ENCODE results near the gene MLH3. TPM values are rescaled to one million over a fixed set of nuclear protein-coding genes. Genes with fewer than 3 reads are reported as not detected.
A peak's percentile ranks its signal among the peaks of the same experiment; 100 is the strongest.

Gene MLH3
- total RNA-seq, 2 donors from 2014 or later, result 16.1 to 19.1 TPM

DNA sequence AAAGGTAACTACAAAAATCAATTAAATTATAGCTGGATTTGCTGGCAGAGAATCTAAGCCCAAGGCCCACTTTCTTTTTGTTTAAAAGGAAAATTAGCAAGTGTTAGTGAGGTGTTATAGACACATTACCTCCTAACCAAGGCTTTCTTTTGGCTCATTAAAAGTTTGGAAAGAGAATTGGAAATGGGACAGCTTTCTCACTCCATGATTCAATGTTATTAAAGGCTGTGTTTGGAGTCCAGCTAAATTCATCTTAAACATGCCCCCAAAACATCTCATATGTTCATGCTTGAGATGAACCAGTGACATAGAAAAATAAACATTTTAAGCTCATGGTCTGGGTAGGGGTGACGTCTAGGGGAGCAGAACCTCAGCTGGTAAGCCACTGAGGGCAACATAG lies 82.5 kb downstream of the MLH3 start:
- TF ChIP-seq, protein P1, sequence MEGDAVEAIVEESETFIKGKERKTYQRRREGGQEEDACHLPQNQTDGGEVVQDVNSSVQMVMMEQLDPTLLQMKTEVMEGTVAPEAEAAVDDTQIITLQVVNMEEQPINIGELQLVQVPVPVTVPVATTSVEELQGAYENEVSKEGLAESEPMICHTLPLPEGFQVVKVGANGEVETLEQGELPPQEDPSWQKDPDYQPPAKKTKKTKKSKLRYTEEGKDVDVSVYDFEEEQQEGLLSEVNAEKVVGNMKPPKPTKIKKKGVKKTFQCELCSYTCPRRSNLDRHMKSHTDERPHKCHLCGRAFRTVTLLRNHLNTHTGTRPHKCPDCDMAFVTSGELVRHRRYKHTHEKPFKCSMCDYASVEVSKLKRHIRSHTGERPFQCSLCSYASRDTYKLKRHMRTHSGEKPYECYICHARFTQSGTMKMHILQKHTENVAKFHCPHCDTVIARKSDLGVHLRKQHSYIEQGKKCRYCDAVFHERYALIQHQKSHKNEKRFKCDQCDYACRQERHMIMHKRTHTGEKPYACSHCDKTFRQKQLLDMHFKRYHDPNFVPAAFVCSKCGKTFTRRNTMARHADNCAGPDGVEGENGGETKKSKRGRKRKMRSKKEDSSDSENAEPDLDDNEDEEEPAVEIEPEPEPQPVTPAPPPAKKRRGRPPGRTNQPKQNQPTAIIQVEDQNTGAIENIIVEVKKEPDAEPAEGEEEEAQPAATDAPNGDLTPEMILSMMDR (IDR thresholded peaks at IDR 0.05), result no peak
- H3K27ac ChIP-seq, result no peak overlapping the region
- no peaks in the 10 kb centered on the region for H3K27me3 ChIP-seq
- peaks cover 0 to 25% of the 10 kb centered on the region in 2 donors for H3K4me1 ChIP-seq
- no peak for DNase-seq (ENCODE audit: low spot score)
- no peaks in the 10 kb centered on the region for H3K9me3 ChIP-seq
- H3K36me3 ChIP-seq, result no peaks in the 10 kb centered on the region
- no peak overlapping the region for H3K4me3 ChIP-seq

DNA sequence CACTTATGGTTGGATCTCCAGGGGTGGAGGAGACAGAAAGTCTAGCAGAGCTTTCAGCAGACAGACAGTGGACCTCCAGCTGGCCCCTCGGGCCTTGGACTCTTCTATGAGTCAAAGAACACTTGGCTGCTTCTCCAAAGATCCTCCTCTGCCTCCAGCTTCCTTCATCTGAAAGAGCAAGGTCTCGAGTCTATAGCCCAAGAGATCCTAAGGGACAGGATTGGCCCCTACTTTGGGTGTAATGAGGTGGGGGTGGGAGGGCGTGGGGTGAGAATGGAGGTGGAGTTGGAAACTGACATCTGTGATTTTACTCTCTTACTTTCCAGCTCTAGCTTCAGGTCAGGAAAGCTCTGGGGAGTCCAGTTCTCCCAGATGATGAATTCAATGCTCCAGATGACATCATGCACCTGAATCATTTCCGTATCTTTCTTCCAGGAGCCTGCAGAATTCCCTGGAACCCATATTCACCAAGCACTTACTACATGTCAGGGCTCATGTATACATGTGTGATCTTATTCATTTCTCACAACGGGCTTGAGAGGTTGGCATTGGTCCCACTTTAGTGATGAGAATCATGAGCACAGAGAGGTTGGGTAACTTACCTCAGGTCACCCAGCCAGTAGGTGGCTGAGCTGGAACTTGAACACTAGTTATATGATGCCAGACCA lies 85.6 kb downstream of the MLH3 start:
- DNase-seq (ENCODE audit: low spot score), result no peak
- Histone ChIP-seq H3K4me3 (no peak overlapping the region), H3K27me3 (no peaks in the 10 kb centered on the region), H3K4me1 (peaks cover 0 to 20% of the 10 kb centered on the region in 2 donors), H3K36me3 (no peaks in the 10 kb centered on the region), H3K9me3 (no peaks in the 10 kb centered on the region), H3K27ac (peak overlapping the region in 1 of 2 donors; percentile 32)
- TF ChIP-seq, protein P1 (IDR thresholded peaks at IDR 0.05), result no peak

DNA sequence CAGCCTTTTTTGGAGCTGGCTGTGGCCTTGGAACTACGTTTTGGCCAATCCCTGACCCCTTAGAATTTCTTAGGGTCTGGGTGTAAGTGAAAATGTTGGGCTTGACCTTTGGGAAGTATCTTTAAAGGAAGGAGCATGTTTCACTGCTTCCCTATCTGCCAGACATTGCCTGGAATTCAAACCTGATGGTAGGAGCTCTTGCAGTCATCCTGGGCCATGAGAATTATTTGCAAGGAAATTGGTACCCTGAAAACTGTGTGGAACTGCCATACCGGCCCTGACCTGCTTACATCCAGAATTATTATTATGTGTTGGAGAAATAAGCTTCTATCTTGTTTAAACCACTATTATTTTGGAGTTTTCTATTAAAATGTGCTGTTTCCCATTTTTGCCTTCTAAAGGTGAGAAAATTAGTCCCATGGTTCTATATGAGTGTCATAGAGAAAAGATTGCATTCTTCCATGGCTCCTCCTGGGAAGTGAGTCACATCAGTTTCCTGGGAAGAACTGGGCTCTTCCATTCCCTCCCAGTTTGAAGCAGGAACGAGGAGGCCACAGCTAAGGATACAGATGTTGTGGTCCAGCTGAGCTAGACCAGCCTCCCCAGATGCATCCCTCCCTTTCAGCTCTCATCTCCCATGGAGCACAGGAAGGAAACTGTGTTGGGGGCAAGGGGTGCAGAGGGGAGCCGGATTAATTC lies 86.3 kb downstream of the MLH3 start:
- Histone ChIP-seq H3K4me1 (peaks cover 0 to 20% of the 10 kb centered on the region in 2 donors), H3K4me3 (no peak overlapping the region), H3K27me3 (no peaks in the 10 kb centered on the region), H3K27ac (peak overlapping the region in 1 of 2 donors; percentile 32), H3K36me3 (no peaks in the 10 kb centered on the region), H3K9me3 (no peaks in the 10 kb centered on the region)
- DNase-seq (ENCODE audit: low spot score), result no peak
- TF ChIP-seq, protein P1 (IDR thresholded peaks at IDR 0.05), result no peak

Other genes with a start within 250 kb of the MLH3 start
- not detected for gene PROX2, start 175.3 kb downstream of the MLH3 start, total RNA-seq
- 100 to 1,000 TPM in 1 of 2 donors, 10 to 100 TPM in 1; 71.1 to 105 TPM for gene DLST, start 169.6 kb downstream of the MLH3 start, total RNA-seq
- 10 to 100 TPM in 1 of 2 donors, 1 to 10 TPM in 1; 7.6 to 10.3 TPM for gene RPS6KL1, start 128.2 kb downstream of the MLH3 start, total RNA-seq
- gene PGF, start 95.9 kb downstream of the MLH3 start, total RNA-seq, result 1 to 10 TPM; 3.3 to 7.0 TPM
- 10 to 100 TPM; 26.1 to 35.3 TPM for gene EIF2B2, start 48.5 kb downstream of the MLH3 start, total RNA-seq
- gene ACYP1, start 12.6 kb upstream of the MLH3 start, total RNA-seq, result 10 to 100 TPM; 11.0 to 19.5 TPM
- gene ZC2HC1C, start 18.2 kb upstream of the MLH3 start, total RNA-seq, result 10 to 100 TPM in 1 of 2 donors, 1 to 10 TPM in 1; 4.8 to 10.5 TPM
- 10 to 100 TPM; 45.7 to 49.2 TPM for gene NEK9, start 75.6 kb upstream of the MLH3 start, total RNA-seq
- gene TMED10, start 125.1 kb upstream of the MLH3 start, total RNA-seq, result 100 to 1,000 TPM; 261 to 325 TPM
- 100 to 1,000 TPM; 232 to 555 TPM for gene FOS, start 227.4 kb upstream of the MLH3 start, total RNA-seq

Data from right atrium auricular region (tissue), 2 donors.